K562 (cell line): ENCODE measurements around the gene NT5C2. TPM values are rescaled to one million over a fixed set of nuclear protein-coding genes. Genes with fewer than 3 reads are reported as not detected.

ENCODE experiments used
- ATAC-seq: fragments of 200-7000 bp; cut with Tn5 transposase; 3 replicates; pipeline ENCODE4 v1.9.1; 2020; ENCODE audit warnings: moderate library complexity
- BruUV-seq: library from RNA; stranded (reverse); fragments of 400-500 nt; replicated peaks from 2 replicates; lab custom pipeline; 2021; lab: Mats Ljungman, UMichigan
- CTCF ChIA-PET: fragments of 300-600 bp; formaldehyde crosslinking; extraction: SDS; loops from one replicate; lab custom pipeline; 2021; ENCODE audit warnings: low intra/inter-chr PET ratio; lab: Yijun Ruan, JAX
- POLR2A ChIA-PET: fragments of 300-600, 350-650 bp; sonication (Branson Sonifier 250); formaldehyde crosslinking; extraction: SDS; loops from one replicate; lab custom pipeline; 2021; ENCODE audit warnings: antibody characterized with exemption, inconsistent platforms; lab: Yijun Ruan, JAX
- DNase-seq, 4 experiments: peaks; one replicate each; pipeline versions ENCODE4 v3.0.0 to v3.0.0-alpha.2; 2011 to 2018; ENCODE audit warnings: low spot score in 3 of 4, mixed read lengths in 3 of 4; ENCODE audit errors: extremely low read depth in 1 of 4
- FAIRE-seq: peaks from 2 replicates; lab custom pipeline; 2011; peaks lifted over from hg19 to GRCh38; lab: Jason Lieb, UNC
- H2AFZ ChIP-seq: 2 replicates; pipeline ENCODE4 v1.6.0; 2011; ENCODE audit warnings: low read depth, low read length, control low read depth, inconsistent platforms
- H3K27ac ChIP-seq: fragments of 200-600 bp; 3 replicates; pipeline ENCODE4 v1.8.0; 2011; ENCODE audit warnings: low read depth, mild to moderate bottlenecking, control low read depth, inconsistent platforms, low read length, moderate library complexity, mixed read lengths; ENCODE audit errors: extremely low read depth
- H3K27me3 ChIP-seq, 2 experiments: fragments of 300-600 bp in 1 of 2; 2 replicates in 1 of 2; 3 replicates in 1 of 2; pipeline versions ENCODE4 v1.6.0 to v1.8.0; 2011; ENCODE audit warnings: inconsistent platforms in 2 of 2, low read length in 2 of 2, mild to moderate bottlenecking in 1 of 2, mixed read lengths in 1 of 2, moderate library complexity in 1 of 2; ENCODE audit not compliant: control insufficient read depth in 2 of 2, insufficient read depth in 2 of 2
- H3K36me3 ChIP-seq: fragments of 300-600 bp; 3 replicates; pipeline ENCODE4 v1.8.0; 2011; ENCODE audit warnings: mild to moderate bottlenecking, low read length, inconsistent platforms; ENCODE audit not compliant: control insufficient read depth, insufficient read depth
- H3K4me1 ChIP-seq, 2 experiments: fragments of 200-600 bp in 1 of 2; replicated peaks in 1 of 2; 2 replicates in 1 of 2; 3 replicates in 1 of 2; pipeline versions ENCODE4 v1.5.1 to v1.8.0; 2011; ENCODE audit warnings: inconsistent platforms in 2 of 2, low read length in 2 of 2, mild to moderate bottlenecking in 1 of 2, mixed read lengths in 1 of 2, moderate library complexity in 1 of 2; ENCODE audit not compliant: control insufficient read depth in 2 of 2, insufficient read depth in 2 of 2
- H3K4me2 ChIP-seq: 2 replicates; pipeline ENCODE4 v1.6.1; 2011; ENCODE audit warnings: low read length, control low read depth, inconsistent platforms, mixed read lengths; ENCODE audit not compliant: insufficient read depth
- H3K4me3 ChIP-seq: fragments of 200-600 bp; sonication (generic), shearing (Covaris generic); 2 replicates; pipeline ENCODE4 v1.5.1; 2016; ENCODE audit warnings: control low read depth, inconsistent platforms
- H3K79me2 ChIP-seq: fragments of 200-600 bp; 3 replicates; pipeline ENCODE4 v1.8.0; 2011; ENCODE audit warnings: low read length, inconsistent platforms; ENCODE audit not compliant: control insufficient read depth, insufficient read depth
- H3K9ac ChIP-seq, 2 experiments: 2 replicates each; pipeline versions ENCODE4 v1.6.0 to v1.6.1; 2011; ENCODE audit warnings: low read depth in 2 of 2, low read length in 2 of 2, control low read depth in 1 of 2, inconsistent platforms in 1 of 2, mild to moderate bottlenecking in 1 of 2, mixed read lengths in 1 of 2; ENCODE audit not compliant: insufficient read depth in 1 of 2
- H3K9me1 ChIP-seq: one replicate; pipeline ENCODE4 v1.6.0; 2011; ENCODE audit warnings: inconsistent platforms, mild to moderate bottlenecking, low read length, moderate library complexity; ENCODE audit not compliant: control insufficient read depth, insufficient read depth
- H3K9me3 ChIP-seq: replicated peaks from 2 replicates; pipeline ENCODE4 v1.5.1; 2011; ENCODE audit warnings: low read depth, low read length, inconsistent platforms; ENCODE audit not compliant: control insufficient read depth, insufficient read depth
- H4K20me1 ChIP-seq: replicated peaks from 2 replicates; pipeline ENCODE4 v1.6.1; 2011; ENCODE audit warnings: low read length, inconsistent platforms, mixed read lengths; ENCODE audit not compliant: control insufficient read depth, insufficient read depth
- E2F4 ChIP-seq: sonication (generic); formaldehyde crosslinking; IDR thresholded peaks from 2 replicates; pipeline ENCODE4 v1.8.0; 2022; ENCODE audit warnings: mild to moderate bottlenecking, low read depth, missing genetic modification reagents
- EGR1 ChIP-seq: fragments of 450-650 bp; conservative IDR thresholded peaks from 2 replicates; pipeline ENCODE4 v1.6.1; 2017; ENCODE audit warnings: mild to moderate bottlenecking
- ELK1 ChIP-seq: sonication (generic); formaldehyde crosslinking; IDR thresholded peaks from 2 replicates; pipeline ENCODE4 v1.8.1; 2022; ENCODE audit warnings: missing genetic modification reagents
- EP400 ChIP-seq: fragments of 450-650 bp; IDR thresholded peaks from 2 replicates; pipeline ENCODE4 v1.6.1; 2017; ENCODE audit warnings: antibody characterized with exemption, mild to moderate bottlenecking, moderate library complexity
- FIP1L1 ChIP-seq: fragments of 200-400 bp; formaldehyde crosslinking; IDR thresholded peaks from 2 replicates; pipeline ENCODE4 v1.6.1; 2018; ENCODE audit warnings: mild to moderate bottlenecking, low read depth, low read length; ENCODE audit not compliant: poor library complexity, severe bottlenecking
- FOXP4 ChIP-seq: sonication (generic); formaldehyde crosslinking; IDR thresholded peaks from 2 replicates; pipeline ENCODE4 v1.8.0; 2022; ENCODE audit warnings: mild to moderate bottlenecking, missing genetic modification reagents, borderline replicate concordance
- FUS ChIP-seq: fragments of 200-400 bp; formaldehyde crosslinking; optimal IDR thresholded peaks from 2 replicates; pipeline ENCODE3; 2017; ENCODE audit warnings: low read depth, low read length
- HBP1 ChIP-seq: fragments of 450-650 bp; formaldehyde crosslinking; IDR thresholded peaks from 2 replicates; pipeline ENCODE4 v1.4.0; 2022; ENCODE audit warnings: missing genetic modification characterization
- HOXB6 ChIP-seq: fragments of 250-450 bp; sonication (Bioruptor Pico); IDR thresholded peaks from 2 replicates; pipeline ENCODE4 v1.5.1; 2022; ENCODE audit warnings: mild to moderate bottlenecking, borderline replicate concordance
- KDM4B ChIP-seq, 2 experiments: fragments of 450-650 bp in 1 of 2; sonication (generic) in 1 of 2; IDR thresholded peaks; 2 replicates each; pipeline ENCODE4 v1.6.1; 2016 to 2017; ENCODE audit warnings: borderline replicate concordance in 2 of 2, antibody characterized with exemption in 1 of 2, low read depth in 1 of 2, mild to moderate bottlenecking in 1 of 2
- MXI1 ChIP-seq: IDR thresholded peaks from 2 replicates; pipeline ENCODE4 v1.6.1; 2011; ENCODE audit warnings: low read depth, mild to moderate bottlenecking, improper control_type of control experiment, low read length
- SIX5 ChIP-seq, 2 experiments: IDR thresholded peaks; 2 replicates each; pipeline ENCODE4 v1.6.1; 2011; ENCODE audit warnings: low read length in 2 of 2, borderline replicate concordance in 1 of 2, low read depth in 1 of 2, mild to moderate bottlenecking in 1 of 2, moderate library complexity in 1 of 2; ENCODE audit not compliant: insufficient read depth in 1 of 2
- TRIM25 ChIP-seq: fragments of 450-650 bp; IDR thresholded peaks from 2 replicates; pipeline ENCODE4 v1.7.0; 2016; ENCODE audit warnings: borderline replicate concordance
- ZNF212 ChIP-seq: fragments of 450-650 bp; formaldehyde crosslinking; IDR thresholded peaks from 2 replicates; pipeline ENCODE4 v1.4.0; 2020; ENCODE audit warnings: mild to moderate bottlenecking
- WGBS: fragments of 100-300 bp; shearing (Covaris generic); methylation state at CpG from one replicate; pipeline ENCODE4 v1.1.6; 2016; ENCODE audit warnings: low coverage, mixed read lengths; ENCODE audit not compliant: insufficient coverage; ENCODE audit errors: missing lambda C conversion rate; 5-methylcytosine and 5-hydroxymethylcytosine counted together
- in situ Hi-C: fragments of 300-500 bp; cut with MboI; formaldehyde crosslinking; loops from 4 replicates; pipeline ENCODE4 v1.15.0; 2018; ENCODE audit warnings: inconsistent platforms, mixed read lengths
- intact Hi-C: fragments of 100-400 bp; cut with micrococcal nuclease; formaldehyde crosslinking; loops from 2 replicates; pipeline ENCODE4 v1.14.2; 2022
- polyA plus RNA-seq, 8 experiments: library from polyadenylated mRNA; depleted of rRNA in 4 of 8; stranded (reverse) in 5 of 8; unstranded in 3 of 8; fragments of >200 nt; fragmentation: Nextera tagmentation in 2 of 8; fragmentation: Illumina TruSeq in 1 of 8; extraction: Ambion mirVana in 2 of 8; extraction: Trizol in 1 of 8; gene quantifications; 2 replicates each; pipeline versions ENCODE4 v1.2.1 to v1.2.3, GENCODE V29; 2011 to 2014; ENCODE audit warnings: inconsistent platforms in 1 of 8, missing spikeins in 1 of 8
- total RNA-seq, 7 experiments: library from RNA; depleted of rRNA in 6 of 7; stranded (reverse); fragments of >200 nt in 6 of 7; fragmentation: Illumina TruSeq in 2 of 7; extraction: Trizol in 2 of 7; gene quantifications; 2 replicates each; pipeline versions ENCODE4 v1.2.1 to v1.2.3, GENCODE V29; 2011 to 2021; ENCODE audit warnings: low replicate concordance in 1 of 7

Gene NT5C2
- total and polyA plus RNA-seq, 9 of the 15 experiments (the other 6 are each of a cell fraction or from before 2014, with no cell fraction given) = 11.3 to 45.2 (median 27.7) TPM

GRCh38 chr10:103186128-103186527 lies 6.9 kb downstream of the NT5C2 start:
- no peak overlapping the region for H3K27ac ChIP-seq
- H3K4me2 ChIP-seq = no peak overlapping the region
- intact Hi-C loops = no loop called here
- WGBS = 86% methylated on average over 6 of the region's 6 CpGs
- peaks cover 0 to 5% of the 10 kb centered on the region in 2 experiments; a peak in 3 of 5 replicates for H3K4me1 ChIP-seq
- no peak overlapping the region for H2AFZ ChIP-seq
- POLR2A ChIA-PET = interaction anchor here (3.8 kb wide), 1 partner anchor 9 kb away, joined by 14 read pairs; no protein-coding TSS in a partner anchor
- FAIRE-seq (no peak), ATAC-seq (no peak), DNase-seq (no peak)
- peaks cover 16% of the 10 kb centered on the region for H3K36me3 ChIP-seq
- peaks cover 81% of the 10 kb centered on the region for H3K79me2 ChIP-seq
- H3K27me3 ChIP-seq = no peaks in the 10 kb centered on the region
- no peak overlapping the region for H3K4me3 ChIP-seq
- H4K20me1 ChIP-seq = no peaks in the 10 kb centered on the region
- no peaks in the 10 kb centered on the region for H3K9me3 ChIP-seq
- no peak overlapping the region for H3K9ac ChIP-seq
- no TSS peak for BruUV-seq
- in situ Hi-C loops = no loop called here
- CTCF ChIA-PET = interaction anchor here (0.7 kb wide), 1 partner anchor 292 kb away, joined by 7 read pairs; no protein-coding TSS in a partner anchor
- H3K9me1 ChIP-seq = no peaks in the 10 kb centered on the region
- TF ChIP-seq ELK1 (CRISPR knock-in tag) = no peak
- TF ChIP-seq EP400 = no peak
- TF ChIP-seq HBP1 (CRISPR knock-in tag) = no peak
- TF ChIP-seq EGR1 = no peak
- no peak for TF ChIP-seq HOXB6 (CRISPR knock-in tag)
- no peak for TF ChIP-seq E2F4 (CRISPR knock-in tag)
- TF ChIP-seq SIX5 (IDR thresholded peaks at IDR 0.05; ENCODE audit: borderline replicate concordance in 1 of 2, insufficient read depth in 1 of 2, low read depth in 1 of 2, low read length in 2 of 2) = no peak
- TF ChIP-seq KDM4B (IDR thresholded peaks at IDR 0.05; ENCODE audit: borderline replicate concordance in 2 of 2, low read depth in 1 of 2) = no peak
- no peak for TF ChIP-seq FUS
- TF ChIP-seq TRIM25 = no peak
- no peak for TF ChIP-seq FIP1L1
- no peak for TF ChIP-seq MXI1
- no peak for TF ChIP-seq ZNF212 (CRISPR knock-in tag)
- no peak for TF ChIP-seq FOXP4 (CRISPR knock-in tag)
